Endometrial microvascular endothelial cells (primary cell): ENCODE data around the gene MLF2. TPM values are rescaled to one million over a fixed set of nuclear protein-coding genes. Genes with fewer than 3 reads are reported as not detected.

ENCODE experiments used
- in situ Hi-C: cut with HindIII; loops from 2 replicates; pipeline ENCODE4 v1.10.0; 2017; ENCODE audit warnings: low sequenced_read_pairs, low pct_unique_long_range_greater_than_20kb; ENCODE audit errors: inconsistent ontology term
- total RNA-seq: library from RNA; depleted of rRNA; stranded (reverse); fragments of >200 nt; gene quantifications from one replicate; pipeline ENCODE4 v1.2.3, GENCODE V29; 2015; ENCODE audit errors: inconsistent ontology term

Gene MLF2
- total RNA-seq, 1 donor from 2014 or later: 223 TPM

GRCh38 chr12:6767353-6768319, 14.7 kb upstream of the MLF2 start:
- in situ Hi-C loops: no loop called here

GRCh38 chr12:6766651-6767349, 13.9 kb upstream of the MLF2 start:
- in situ Hi-C loops: no loop called here

- in situ Hi-C loops: no loop called here
Measured at GRCh38 chr12:6765634-6766581, 13.0 kb upstream of the MLF2 start, which contains the start of gene PTMS. Gene PTMS, plus strand, starts transcription at chr12:6766363. Its CDS starts 343 bp downstream, at chr12:6766706.

GRCh38 chr12:6765048-6765633, 12.2 kb upstream of the MLF2 start:
- in situ Hi-C loops: no loop called here

- in situ Hi-C loops: no loop called here
Measured at GRCh38 chr12:6764011-6764828, 11.3 kb upstream of the MLF2 start.

- in situ Hi-C loops: no loop called here
Measured at GRCh38 chr12:6763380-6763779, 10.4 kb upstream of the MLF2 start.

GRCh38 chr12:6759741-6760140, 6.8 kb upstream of the MLF2 start:
- in situ Hi-C loops: no loop called here

- in situ Hi-C loops: no loop called here
Measured at GRCh38 chr12:6758506-6759095, 5.7 kb upstream of the MLF2 start.

GRCh38 chr12:6757028-6757690, 4.2 kb upstream of the MLF2 start:
- in situ Hi-C loops: no loop called here

GRCh38 chr12:6754411-6754810, 1.5 kb upstream of the MLF2 start:
- in situ Hi-C loops: no loop called here

- in situ Hi-C loops: no loop called here
Measured at GRCh38 chr12:6753772-6754356, 923 bp upstream of the MLF2 start.

GRCh38 chr12:6752167-6752920, 597 bp downstream of the MLF2 start:
- in situ Hi-C loops: no loop called here

GRCh38 chr12:6751767-6752166, 1.2 kb downstream of the MLF2 start:
- in situ Hi-C loops: no loop called here

GRCh38 chr12:6750506-6750905, 2.4 kb downstream of the MLF2 start:
- in situ Hi-C loops: no loop called here

GRCh38 chr12:6748761-6749160, 4.2 kb downstream of the MLF2 start:
- in situ Hi-C loops: no loop called here

GRCh38 chr12:6747216-6747615, 5.7 kb downstream of the MLF2 start:
- in situ Hi-C loops: no loop called here
